GM21786 (cell line): ENCODE results near the gene KIAA0930.
"Not testable (repeated sequence)": the region's sequence is repeated elsewhere in the genome, so short reads cannot be mapped to it uniquely, and the experiment has no call there.

Experiments
- ATAC-seq: cut with Tn5 transposase; IDR thresholded peaks from one replicate; pipeline ENCODE4 v1.9.1; 2021; ENCODE audit not compliant: unreplicated experiment

Gene KIAA0930

GRCh38 chr22:45204819-45205218 is 35.9 kb downstream of the KIAA0930 start:
- no peak for ATAC-seq

- no peak for ATAC-seq
These were observed 36.5 kb downstream of the KIAA0930 start for GRCh38 chr22:45204241-45204640.

- ATAC-seq: no peak
These were observed 37.3 kb downstream of the KIAA0930 start for GRCh38 chr22:45203150-45203951.

- no peak for ATAC-seq
These were observed 38.2 kb downstream of the KIAA0930 start for GRCh38 chr22:45202333-45203149.

- ATAC-seq: no peak
These were observed 38.9 kb downstream of the KIAA0930 start for GRCh38 chr22:45201678-45202332.

GRCh38 chr22:45200860-45201511 is 39.7 kb downstream of the KIAA0930 start:
- no peak for ATAC-seq

- ATAC-seq: no peak
These were observed 40.5 kb downstream of the KIAA0930 start for GRCh38 chr22:45200230-45200629.

- ATAC-seq: no peak
These were observed 41.0 kb downstream of the KIAA0930 start for GRCh38 chr22:45199723-45200122.

GRCh38 chr22:45198463-45198795 is 42.3 kb downstream of the KIAA0930 start:
- ATAC-seq: no peak

- ATAC-seq: no peak
These were observed 42.9 kb downstream of the KIAA0930 start for GRCh38 chr22:45197606-45198462.

- ATAC-seq: no peak
These were observed 43.6 kb downstream of the KIAA0930 start for GRCh38 chr22:45196926-45197605.

- no peak for ATAC-seq
These were observed 44.4 kb downstream of the KIAA0930 start for GRCh38 chr22:45196308-45196707.

GRCh38 chr22:45195616-45196015 is 45.1 kb downstream of the KIAA0930 start:
- ATAC-seq: no peak

- no peak for ATAC-seq
These were observed 46.0 kb downstream of the KIAA0930 start for GRCh38 chr22:45194686-45195085.

- no peak for ATAC-seq
These were observed 48.0 kb downstream of the KIAA0930 start for GRCh38 chr22:45192701-45193187.

GRCh38 chr22:45191746-45192145 is 48.9 kb downstream of the KIAA0930 start:
- not testable (repeated sequence) for ATAC-seq

- ATAC-seq: no peak
These were observed 50.4 kb downstream of the KIAA0930 start for GRCh38 chr22:45190202-45190872.

- no peak for ATAC-seq
These were observed 51.9 kb downstream of the KIAA0930 start for GRCh38 chr22:45188779-45189178.

GRCh38 chr22:45187891-45188290 is 52.8 kb downstream of the KIAA0930 start:
- no peak for ATAC-seq
